HL-60 (cell line): Measurements from ENCODE around the gene C1orf232.

ENCODE experiments used
- DNase-seq, 2 experiments: peaks; one replicate each; pipeline ENCODE4 v3.0.0-alpha.2; 2010 to 2020; ENCODE audit warnings: low read depth in 1 of 2, low spot score in 1 of 2
- H3K27ac ChIP-seq: fragments of 250-450 bp; sonication (Bioruptor Pico); replicated peaks from 2 replicates; pipeline ENCODE4 v1.5.1; 2020; ENCODE audit warnings: mild to moderate bottlenecking, moderate library complexity
- H3K27me3 ChIP-seq: fragments of 250-450 bp; sonication (Bioruptor Pico); 2 replicates; pipeline ENCODE4 v1.5.1; 2021; ENCODE audit warnings: mild to moderate bottlenecking, moderate library complexity; ENCODE audit not compliant: insufficient read depth, poor library complexity, severe bottlenecking
- H3K4me3 ChIP-seq: replicated peaks from 2 replicates; pipeline ENCODE4 v1.5.1; 2011; ENCODE audit warnings: mild to moderate bottlenecking, control low read depth, low read length; ENCODE audit not compliant: insufficient read depth
- CTCF ChIP-seq: IDR thresholded peaks from one replicate; pipeline ENCODE4 v1.5.1; 2011; ENCODE audit warnings: low read length, control low read depth, inconsistent platforms; ENCODE audit not compliant: insufficient read depth
- GABPA ChIP-seq: IDR thresholded peaks from 2 replicates; pipeline ENCODE4 v1.6.1; 2012; ENCODE audit warnings: low read depth
- POLR2AphosphoS5 ChIP-seq: IDR thresholded peaks from 2 replicates; pipeline ENCODE4 v1.6.1; 2012; ENCODE audit warnings: low read depth
- REST ChIP-seq: IDR thresholded peaks from 2 replicates; pipeline ENCODE4 v1.6.1; 2012; ENCODE audit warnings: low read depth; ENCODE audit not compliant: insufficient replicate concordance
- SPI1 ChIP-seq: IDR thresholded peaks from 2 replicates; pipeline ENCODE4 v1.6.1; 2012; ENCODE audit warnings: low read depth, mild to moderate bottlenecking, borderline replicate concordance

The C1orf232 gene

GRCh38 chr1:26210147-26210870, 41.5 kb upstream of the C1orf232 start:
- no peak overlapping the region for H3K27ac ChIP-seq
- no peaks in the 10 kb centered on the region for H3K27me3 ChIP-seq
- no peak for TF ChIP-seq POLR2AphosphoS5
- TF ChIP-seq SPI1, result no peak
- TF ChIP-seq REST, result no peak
- no peak overlapping the region for H3K4me3 ChIP-seq
- DNase-seq, result no peak

GRCh38 chr1:26203642-26204318, 35.0 kb upstream of the C1orf232 start:
- TF ChIP-seq GABPA, result no peak
- TF ChIP-seq REST, result no peak
- no peak for TF ChIP-seq SPI1
- no peak for TF ChIP-seq CTCF
- DNase-seq, result no peak
- Histone ChIP-seq H3K27ac (no peak overlapping the region), H3K27me3 (no peaks in the 10 kb centered on the region), H3K4me3 (no peak overlapping the region)

GRCh38 chr1:26200413-26200812, 31.6 kb upstream of the C1orf232 start:
- H3K27ac ChIP-seq, result no peak overlapping the region

More at GRCh38 chr1:26200413-26200812, 31.6 kb upstream of the C1orf232 start:
- no peak for DNase-seq
- no peak for TF ChIP-seq POLR2AphosphoS5
- TF ChIP-seq SPI1, result no peak
- TF ChIP-seq CTCF, result no peak
- TF ChIP-seq GABPA, result no peak
- TF ChIP-seq REST, result no peak
- Histone ChIP-seq H3K27me3 (no peaks in the 10 kb centered on the region), H3K4me3 (no peak overlapping the region)
